SU-DHL-6 (cell line): ENCODE measurements around the gene CAB39.

Experiments used
- H2AFZ ChIP-seq: fragments of 200-600 bp; sonication (generic); 2 replicates; pipeline ENCODE4 v1.6.1; 2014; ENCODE audit warnings: low read depth, mild to moderate bottlenecking, moderate library complexity, mixed read lengths, antibody characterized with exemption, low read length; ENCODE audit not compliant: severe bottlenecking
- H3F3A ChIP-seq: fragments of 200-600 bp; shearing (Covaris generic); 2 replicates; pipeline ENCODE4 v1.6.0; 2016; ENCODE audit warnings: antibody characterized with exemption, mild to moderate bottlenecking; ENCODE audit not compliant: insufficient read depth
- H3K27ac ChIP-seq: fragments of 200-600 bp; sonication (generic); 2 replicates; pipeline ENCODE4 v1.5.1; 2016; ENCODE audit warnings: low read depth, mild to moderate bottlenecking, low read length, moderate library complexity, mixed read lengths
- H3K27me3 ChIP-seq: fragments of 200-600 bp; sonication (generic), shearing (Covaris generic); 2 replicates; pipeline ENCODE4 v1.6.0; 2014; ENCODE audit warnings: mild to moderate bottlenecking, low read length
- H3K36me3 ChIP-seq: fragments of 200-600 bp; sonication (generic); 2 replicates; pipeline ENCODE4 v1.6.1; 2014; ENCODE audit warnings: mild to moderate bottlenecking, low read length, mixed read lengths
- H3K4me2 ChIP-seq: fragments of 300-600, 200-600 bp; shearing (Covaris generic), sonication (generic); 2 replicates; pipeline ENCODE4 v1.6.0; 2014; ENCODE audit warnings: low read length, low read depth, mild to moderate bottlenecking; ENCODE audit not compliant: poor library complexity, severe bottlenecking
- H3K4me3 ChIP-seq: fragments of 200-600 bp; sonication (generic); 2 replicates; pipeline ENCODE4 v1.5.1; 2014; ENCODE audit warnings: antibody characterized with exemption, low read length, mild to moderate bottlenecking, mixed read lengths; ENCODE audit not compliant: insufficient read depth, poor library complexity, severe bottlenecking
- H3K79me2 ChIP-seq: fragments of 200-600 bp; sonication (generic); 2 replicates; pipeline ENCODE4 v1.6.1; 2014; ENCODE audit warnings: mild to moderate bottlenecking, low read length, moderate library complexity; ENCODE audit not compliant: insufficient read depth
- H3K9ac ChIP-seq: fragments of 200-600 bp; sonication (generic); 2 replicates; pipeline ENCODE4 v1.7.0; 2014; ENCODE audit warnings: mild to moderate bottlenecking, low read length
- H3K9me2 ChIP-seq: fragments of 200-600 bp; sonication (generic); replicated peaks from 2 replicates; pipeline ENCODE4 v1.6.1; 2014; ENCODE audit warnings: low read length; ENCODE audit not compliant: insufficient read depth
- H3K9me3 ChIP-seq: fragments of 200-600 bp; sonication (generic); 2 replicates; pipeline ENCODE4 v1.6.1; 2014; ENCODE audit warnings: low read length, mixed read lengths; ENCODE audit not compliant: insufficient read depth
- H4K20me1 ChIP-seq: fragments of 200-600 bp; sonication (generic); 2 replicates; pipeline ENCODE4 v1.6.1; 2014; ENCODE audit warnings: low read depth, mild to moderate bottlenecking, antibody characterized with exemption, low read length, moderate library complexity, mixed read lengths
- CTCF ChIP-seq: fragments of 200-600 bp; sonication (generic); IDR thresholded peaks from one replicate; pipeline ENCODE4 v1.5.1; 2017; ENCODE audit warnings: antibody characterized with exemption, mild to moderate bottlenecking, low read length, moderate library complexity; ENCODE audit not compliant: insufficient read depth, poor library complexity, severe bottlenecking
- EZH2phosphoT487 ChIP-seq: fragments of 200-600 bp; sonication (generic), shearing (Covaris generic); conservative IDR thresholded peaks from 2 replicates; pipeline ENCODE4 v1.6.1; 2018; ENCODE audit warnings: mild to moderate bottlenecking, antibody characterized with exemption, low read length, moderate library complexity, mixed read lengths

The CAB39 gene

GRCh38 chr2:230778350-230779063 is 65.9 kb downstream of the CAB39 start:
- H3K27ac ChIP-seq, result no peak overlapping the region
- no peaks in the 10 kb centered on the region for H3K27me3 ChIP-seq
- no peaks in the 10 kb centered on the region for H3K9me2 ChIP-seq
- no peaks in the 10 kb centered on the region for H3F3A ChIP-seq
- no peak overlapping the region for H3K4me3 ChIP-seq
- no peak overlapping the region for H2AFZ ChIP-seq
- no peak overlapping the region for H3K9ac ChIP-seq
- H3K79me2 ChIP-seq, result peaks cover 73% of the 10 kb centered on the region
- no peaks in the 10 kb centered on the region for H3K36me3 ChIP-seq
- no peak for TF ChIP-seq EZH2phosphoT487
- no peak for TF ChIP-seq CTCF
- H3K4me2 ChIP-seq, result no peak overlapping the region
- H3K9me3 ChIP-seq, result no peaks in the 10 kb centered on the region
- H4K20me1 ChIP-seq, result no peaks in the 10 kb centered on the region; the same call in 1 of the 2 replicates

- Histone ChIP-seq H3K9me3 (no peaks in the 10 kb centered on the region), H2AFZ (no peak overlapping the region), H3K9me2 (no peaks in the 10 kb centered on the region), H3F3A (no peaks in the 10 kb centered on the region), H3K27ac (no peak overlapping the region), H3K4me2 (no peak overlapping the region), H4K20me1 (no peaks in the 10 kb centered on the region; the same call in 1 of the 2 replicates), H3K9ac (no peak overlapping the region), H3K79me2 (peaks cover 75% of the 10 kb centered on the region), H3K36me3 (no peaks in the 10 kb centered on the region), H3K27me3 (no peaks in the 10 kb centered on the region), H3K4me3 (no peak overlapping the region)
- TF ChIP-seq EZH2phosphoT487 (no peak), CTCF (no peak)
These were observed 66.5 kb downstream of the CAB39 start for GRCh38 chr2:230779126-230779525.

GRCh38 chr2:230779607-230780006 is 67.0 kb downstream of the CAB39 start:
- H3K27ac ChIP-seq, result no peak overlapping the region
- no peaks in the 10 kb centered on the region; the same call in 1 of the 2 replicates for H4K20me1 ChIP-seq
- H3K36me3 ChIP-seq, result 0 out of 2 replicates have a peak, but pooled peaks cover 3% of the 10 kb centered on the region
- H3F3A ChIP-seq, result no peaks in the 10 kb centered on the region
- no peak overlapping the region for H3K9ac ChIP-seq
- no peak overlapping the region for H3K4me3 ChIP-seq
- TF ChIP-seq EZH2phosphoT487, result no peak
- TF ChIP-seq CTCF, result no peak
- H2AFZ ChIP-seq, result no peak overlapping the region
- H3K9me3 ChIP-seq, result no peaks in the 10 kb centered on the region
- H3K9me2 ChIP-seq, result no peaks in the 10 kb centered on the region
- no peaks in the 10 kb centered on the region for H3K27me3 ChIP-seq
- no peak overlapping the region for H3K4me2 ChIP-seq
- peaks cover 76% of the 10 kb centered on the region for H3K79me2 ChIP-seq
